A673 (cell line): Measurements from ENCODE around the gene VWA5A. TPM values are rescaled to one million over a fixed set of nuclear protein-coding genes. Genes with fewer than 3 reads are reported as not detected.

Experiments used
- BruUV-seq: library from RNA; stranded (reverse); fragments of 400-500 nt; replicated peaks from 2 replicates; lab custom pipeline; 2021; lab: Mats Ljungman, UMichigan
- CTCF ChIA-PET: fragments of 300-600 bp; sonication (Branson Sonifier 250); formaldehyde crosslinking; loops from one replicate; lab custom pipeline; 2022; ENCODE audit warnings: antibody characterized with exemption; lab: Charles Lee
- POLR2A ChIA-PET: fragments of 300-600 bp; sonication (Branson Sonifier 250); formaldehyde crosslinking; loops from one replicate; lab custom pipeline; 2022; ENCODE audit warnings: antibody characterized with exemption; ENCODE audit not compliant: low non-redundant PET; lab: Charles Lee
- DNase-seq: peaks from one replicate; pipeline ENCODE4 v3.0.0-alpha.2; 2015; ENCODE audit warnings: low spot score
- H3K27ac ChIP-seq: fragments of 200-600 bp; sonication (generic); 2 replicates; pipeline ENCODE4 v1.5.1; 2016; ENCODE audit warnings: mixed run types, low read depth, mild to moderate bottlenecking, mixed read lengths, antibody characterized with exemption, low read length; ENCODE audit not compliant: poor library complexity, severe bottlenecking
- H3K27me3 ChIP-seq: fragments of 200-600 bp; sonication (generic); replicated peaks from 2 replicates; pipeline ENCODE4 v1.6.1; 2017; ENCODE audit warnings: mixed run types, low read depth, mild to moderate bottlenecking, mixed read lengths, antibody characterized with exemption, low read length; ENCODE audit not compliant: insufficient read depth, poor library complexity
- H3K36me3 ChIP-seq: fragments of 200-600 bp; sonication (generic); 2 replicates; pipeline ENCODE4 v1.6.1; 2016; ENCODE audit warnings: mixed run types, mild to moderate bottlenecking, mixed read lengths, antibody characterized with exemption, low read length; ENCODE audit not compliant: insufficient read depth, poor library complexity, severe bottlenecking
- H3K4me1 ChIP-seq: fragments of 200-600 bp; sonication (generic); 2 replicates; pipeline ENCODE4 v1.6.1; 2017; ENCODE audit warnings: mixed run types, mild to moderate bottlenecking, mixed read lengths, antibody characterized with exemption, low read length; ENCODE audit not compliant: insufficient read depth, poor library complexity, severe bottlenecking
- H3K4me3 ChIP-seq: fragments of 200-600 bp; sonication (generic); 2 replicates; pipeline ENCODE4 v1.5.1; 2016; ENCODE audit warnings: low read depth, mixed run types, mild to moderate bottlenecking, mixed read lengths, low read length; ENCODE audit not compliant: poor library complexity, severe bottlenecking
- H3K9me3 ChIP-seq: fragments of 200-600 bp; sonication (generic); 2 replicates; pipeline ENCODE4 v1.6.1; 2016; ENCODE audit warnings: mixed run types, low read depth, mild to moderate bottlenecking, mixed read lengths, antibody characterized with exemption, low read length; ENCODE audit not compliant: poor library complexity, severe bottlenecking
- CTCF ChIP-seq: fragments of 300-800, 200-600 bp; sonication (generic); conservative IDR thresholded peaks from 2 replicates; pipeline ENCODE4 v1.5.1; 2017; ENCODE audit warnings: low read depth, mild to moderate bottlenecking, antibody characterized with exemption, low read length, moderate library complexity, mixed read lengths
- EZH2 ChIP-seq: fragments of 200-600 bp; sonication (generic); IDR thresholded peaks from 2 replicates; pipeline ENCODE4 v1.6.1; 2017; ENCODE audit warnings: borderline replicate concordance, low read depth, mild to moderate bottlenecking, mixed read lengths, antibody characterized with exemption, low read length; ENCODE audit not compliant: poor library complexity, severe bottlenecking
- intact Hi-C: fragments of 100-400 bp; cut with micrococcal nuclease; formaldehyde crosslinking; loops from one replicate; pipeline ENCODE4 v1.10.0; 2022; ENCODE audit not compliant: unreplicated experiment
- total RNA-seq: library from RNA; stranded (reverse); gene quantifications from 2 replicates; pipeline ENCODE4 v1.2.3, GENCODE V29; 2021

VWA5A gene
- total RNA-seq, 1 experiment from 2014 or later = 11.2 TPM

GRCh38 chr11:124081483-124081882 is 33.8 kb upstream of the VWA5A start:
- Histone ChIP-seq H3K4me3 (no peak overlapping the region), H3K36me3 (no peaks in the 10 kb centered on the region), H3K4me1 (peaks cover 27% of the 10 kb centered on the region), H3K27ac (no peak overlapping the region), H3K9me3 (no peaks in the 10 kb centered on the region), H3K27me3 (no peaks in the 10 kb centered on the region)
- DNase-seq = no peak
- POLR2A ChIA-PET = interaction anchor here (0.8 kb wide), 1 partner anchor 12 kb away, joined by 3 read pairs; no protein-coding TSS in a partner anchor
- CTCF ChIA-PET = no interaction called here
- BruUV-seq = no TSS peak
- intact Hi-C loops = no loop called here
- TF ChIP-seq CTCF (no peak), EZH2 (no peak)

GRCh38 chr11:124082371-124082770 is 32.9 kb upstream of the VWA5A start:
- ChIA-PET POLR2A (interaction anchor here (0.8 kb wide), 1 partner anchor 13 kb away, joined by 3 read pairs; no protein-coding TSS in a partner anchor), CTCF (no interaction called here)
- peaks cover 27% of the 10 kb centered on the region for H3K4me1 ChIP-seq
- H3K9me3 ChIP-seq = no peaks in the 10 kb centered on the region
- H3K4me3 ChIP-seq = no peak overlapping the region
- no peaks in the 10 kb centered on the region for H3K27me3 ChIP-seq
- DNase-seq = no peak
- intact Hi-C loops = no loop called here
- no peak for TF ChIP-seq EZH2
- TF ChIP-seq CTCF = no peak
- H3K36me3 ChIP-seq = no peaks in the 10 kb centered on the region
- no TSS peak for BruUV-seq
- no peak overlapping the region for H3K27ac ChIP-seq

- H3K27me3 ChIP-seq = no peaks in the 10 kb centered on the region
- CTCF ChIA-PET = no interaction called here
- no peak overlapping the region for H3K27ac ChIP-seq
- no peak overlapping the region for H3K4me3 ChIP-seq
- POLR2A ChIA-PET = no interaction called here
- BruUV-seq = no TSS peak
- no peak for TF ChIP-seq CTCF
- no peak for TF ChIP-seq EZH2
- H3K4me1 ChIP-seq = peaks cover 25% of the 10 kb centered on the region
- no peaks in the 10 kb centered on the region for H3K9me3 ChIP-seq
- intact Hi-C loops = no loop called here
- H3K36me3 ChIP-seq = no peaks in the 10 kb centered on the region
- DNase-seq = no peak
These were observed 29.7 kb upstream of the VWA5A start for GRCh38 chr11:124085583-124085982.
